Loucy (cell line): ENCODE results near the gene ANKRD34A.

ENCODE experiments used
- CTCF ChIP-seq: fragments of 200-600 bp; sonication (generic); conservative IDR thresholded peaks from 2 replicates; pipeline ENCODE4 v1.5.1; 2014; ENCODE audit warnings: mild to moderate bottlenecking, antibody characterized with exemption, low read length
- EZH2phosphoT487 ChIP-seq: fragments of 200-600 bp; IDR thresholded peaks from 2 replicates; pipeline ENCODE4 v1.6.1; 2018; ENCODE audit warnings: antibody characterized with exemption, mild to moderate bottlenecking, moderate library complexity, borderline replicate concordance

- no peak for TF ChIP-seq CTCF
- TF ChIP-seq EZH2phosphoT487, result no peak
These were observed 46.0 kb downstream of the ANKRD34A start, which contains the start of gene PEX11B for GRCh38 chr1:145918144-145918991.
